Nephron (organoid): ENCODE measurements around the gene OS9.
"Not testable (repeated sequence)": the region's sequence is repeated elsewhere in the genome, so short reads cannot be mapped to it uniquely, and the experiment has no call there.

Experiments
- H3K27ac Mint-ChIP-seq, 3 experiments: 2 replicates each; pipeline ENCODE4 v1.8.0; 2020; ENCODE audit warnings: mixed read lengths in 3 of 3, mild to moderate bottlenecking in 2 of 3, moderate library complexity in 1 of 3
- H3K27me3 Mint-ChIP-seq: 2 replicates; pipeline ENCODE4 v1.8.0; 2021; ENCODE audit warnings: low read depth, mild to moderate bottlenecking, moderate library complexity, mixed read lengths
- H3K36me3 Mint-ChIP-seq: 2 replicates; pipeline ENCODE4 v1.8.0; 2020; ENCODE audit warnings: low read depth, mixed read lengths
- H3K4me1 Mint-ChIP-seq: 2 replicates; pipeline ENCODE4 v1.8.0; 2020; ENCODE audit warnings: mixed read lengths
- H3K4me3 Mint-ChIP-seq, 3 experiments: 2 replicates each; pipeline ENCODE4 v1.8.0; 2020; ENCODE audit warnings: mild to moderate bottlenecking in 3 of 3, mixed read lengths in 3 of 3, moderate library complexity in 2 of 3
- H3K9me3 Mint-ChIP-seq: 2 replicates; pipeline ENCODE4 v1.8.0; 2020; ENCODE audit warnings: mixed read lengths
- CTCF ChIP-seq, 3 experiments: fragments of 200-600 bp; sonication (generic); IDR thresholded peaks; one replicate each; pipeline ENCODE4 v1.5.0; 2021; ENCODE audit warnings: antibody characterized with exemption in 3 of 3; ENCODE audit not compliant: unreplicated experiment in 3 of 3

Gene OS9

GRCh38 chr12:57700317-57700716 is 6.4 kb downstream of the OS9 start:
- Mint-ChIP-seq H3K9me3 (peaks cover 7% of the 10 kb centered on the region), H3K27me3 (no peaks in the 10 kb centered on the region), H3K27ac (no peak overlapping the region), H3K4me3 (no peak overlapping the region), H3K4me1 (no peaks in the 10 kb centered on the region), H3K36me3 (peaks cover 82% of the 10 kb centered on the region)
- no peak for TF ChIP-seq CTCF (IDR thresholded peaks at IDR 0.05; ENCODE audit: unreplicated experiment in 3 of 3)

GRCh38 chr12:57707250-57707649 is 13.3 kb downstream of the OS9 start:
- TF ChIP-seq CTCF (IDR thresholded peaks at IDR 0.05; ENCODE audit: unreplicated experiment in 3 of 3), result no peak
- Mint-ChIP-seq H3K4me1 (no peaks in the 10 kb centered on the region), H3K4me3 (no peak overlapping the region), H3K36me3 (peaks cover 69% of the 10 kb centered on the region), H3K27ac (no peak overlapping the region), H3K27me3 (no peaks in the 10 kb centered on the region), H3K9me3 (peaks cover 12% of the 10 kb centered on the region)

GRCh38 chr12:57708296-57708695 is 14.4 kb downstream of the OS9 start:
- H3K36me3 Mint-ChIP-seq, result peaks cover 69% of the 10 kb centered on the region
- no peaks in the 10 kb centered on the region for H3K4me1 Mint-ChIP-seq
- no peak overlapping the region for H3K27ac Mint-ChIP-seq
- no peaks in the 10 kb centered on the region for H3K27me3 Mint-ChIP-seq
- peaks cover 14% of the 10 kb centered on the region for H3K9me3 Mint-ChIP-seq
- no peak for TF ChIP-seq CTCF (IDR thresholded peaks at IDR 0.05; ENCODE audit: unreplicated experiment in 3 of 3)
- H3K4me3 Mint-ChIP-seq, result no peak overlapping the region

- peaks cover 48% of the 10 kb centered on the region for H3K36me3 Mint-ChIP-seq
- TF ChIP-seq CTCF (IDR thresholded peaks at IDR 0.05; ENCODE audit: unreplicated experiment in 3 of 3), result no peak
- no peaks in the 10 kb centered on the region for H3K4me1 Mint-ChIP-seq
Observed at GRCh38 chr12:57712701-57713100, 18.8 kb downstream of the OS9 start.

GRCh38 chr12:57713209-57713608 is 19.3 kb downstream of the OS9 start:
- peaks cover 52% of the 10 kb centered on the region for H3K36me3 Mint-ChIP-seq

More at GRCh38 chr12:57712701-57713100, 18.8 kb downstream of the OS9 start:
- H3K4me3 Mint-ChIP-seq, result no peak overlapping the region
- H3K27ac Mint-ChIP-seq, result no peak overlapping the region
- no peaks in the 10 kb centered on the region for H3K27me3 Mint-ChIP-seq
- peaks cover 7% of the 10 kb centered on the region for H3K9me3 Mint-ChIP-seq

GRCh38 chr12:57715036-57715748 is 21.3 kb downstream of the OS9 start:
- H3K27ac Mint-ChIP-seq, H3K4me3 Mint-ChIP-seq, H3K9me3 Mint-ChIP-seq, H3K27me3 Mint-ChIP-seq, H3K4me1 Mint-ChIP-seq: not testable (repeated sequence)
- peaks cover 61% of the 10 kb centered on the region for H3K36me3 Mint-ChIP-seq

More at GRCh38 chr12:57713209-57713608, 19.3 kb downstream of the OS9 start:
- Mint-ChIP-seq H3K27ac (no peak overlapping the region), H3K4me1 (no peaks in the 10 kb centered on the region), H3K4me3 (no peak overlapping the region), H3K27me3 (no peaks in the 10 kb centered on the region), H3K9me3 (peaks cover 7% of the 10 kb centered on the region)
- no peak for TF ChIP-seq CTCF (IDR thresholded peaks at IDR 0.05; ENCODE audit: unreplicated experiment in 3 of 3)
